K562 (cell line): ENCODE measurements around the gene ARRB2. TPM values are rescaled to one million over a fixed set of nuclear protein-coding genes. Genes with fewer than 3 reads are reported as not detected.

Experiments
- BACH1 ChIP-seq: fragments of 200-800 bp; sonication (Bioruptor generic); IDR thresholded peaks from 2 replicates; pipeline ENCODE4 v1.6.1; 2016; ENCODE audit warnings: missing genetic modification characterization, missing compliant biosample characterization
- CHD2 ChIP-seq: IDR thresholded peaks from 2 replicates; pipeline ENCODE4 v1.6.1; 2011; ENCODE audit warnings: low read depth, low read length
- DEAF1 ChIP-seq: fragments of 450-650 bp; formaldehyde crosslinking; IDR thresholded peaks from 2 replicates; pipeline ENCODE4 v1.4.0; 2020; ENCODE audit warnings: mild to moderate bottlenecking, moderate library complexity
- DNMT1 ChIP-seq: fragments of 450-650 bp; IDR thresholded peaks from 2 replicates; pipeline ENCODE4 v1.6.1; 2016; ENCODE audit warnings: antibody characterized with exemption, mild to moderate bottlenecking
- FUS ChIP-seq: fragments of 200-400 bp; formaldehyde crosslinking; optimal IDR thresholded peaks from 2 replicates; pipeline ENCODE3; 2017; ENCODE audit warnings: low read depth, low read length
- HBP1 ChIP-seq: fragments of 450-650 bp; formaldehyde crosslinking; IDR thresholded peaks from 2 replicates; pipeline ENCODE4 v1.4.0; 2022; ENCODE audit warnings: missing genetic modification characterization
- HNRNPK ChIP-seq: fragments of 200-400 bp; formaldehyde crosslinking; IDR thresholded peaks from one replicate; pipeline ENCODE4 v1.6.1; 2018; ENCODE audit warnings: mild to moderate bottlenecking, low read depth, low read length; ENCODE audit not compliant: poor library complexity, severe bottlenecking
- ILK ChIP-seq: fragments of 450-650 bp; IDR thresholded peaks from 2 replicates; pipeline ENCODE4 v1.6.1; 2016; ENCODE audit warnings: missing genetic modification characterization, low read depth, mild to moderate bottlenecking, missing compliant biosample characterization, moderate library complexity, borderline replicate concordance
- KAT7 ChIP-seq: sonication (generic); formaldehyde crosslinking; IDR thresholded peaks from 2 replicates; pipeline ENCODE4 v1.8.0; 2022; ENCODE audit warnings: missing genetic modification reagents, mild to moderate bottlenecking, borderline replicate concordance
- MBD2 ChIP-seq: sonication (generic); IDR thresholded peaks from 2 replicates; pipeline ENCODE4 v1.6.1; 2016; ENCODE audit warnings: low read depth, borderline replicate concordance
- SP2 ChIP-seq: IDR thresholded peaks from 2 replicates; pipeline ENCODE4 v1.6.1; 2011; ENCODE audit warnings: mild to moderate bottlenecking, low read depth, low read length, moderate library complexity; ENCODE audit not compliant: poor library complexity, severe bottlenecking; ENCODE audit errors: extremely low read depth
- SRSF9 ChIP-seq: fragments of 200-400 bp; formaldehyde crosslinking; IDR thresholded peaks from 2 replicates; pipeline ENCODE4 v1.6.1; 2017; ENCODE audit warnings: low read depth, low read length, borderline replicate concordance
- TGIF2 ChIP-seq: sonication (generic); formaldehyde crosslinking; IDR thresholded peaks from 2 replicates; pipeline ENCODE4 v1.8.1; 2022; ENCODE audit warnings: mild to moderate bottlenecking, missing genetic modification reagents, moderate library complexity
- USF2 ChIP-seq: sonication (generic); formaldehyde crosslinking; IDR thresholded peaks from 2 replicates; pipeline ENCODE4 v1.5.0; 2020; ENCODE audit warnings: missing genetic modification reagents
- ZBTB1 ChIP-seq: sonication (generic); formaldehyde crosslinking; IDR thresholded peaks from 2 replicates; pipeline ENCODE4 v1.8.1; 2023; ENCODE audit warnings: missing genetic modification reagents, low read depth, mild to moderate bottlenecking, borderline replicate concordance
- ZNF57 ChIP-seq: fragments of 450-650 bp; formaldehyde crosslinking; IDR thresholded peaks from 2 replicates; pipeline ENCODE4 v1.4.0; 2020; ENCODE audit warnings: mild to moderate bottlenecking, moderate library complexity
- ZNF583 ChIP-seq: fragments of 250-450 bp; sonication (Bioruptor Pico); IDR thresholded peaks from 2 replicates; pipeline ENCODE4 v1.4.0; 2020
- ZNF707 ChIP-seq: fragments of 250-450 bp; sonication (Bioruptor Pico); conservative IDR thresholded peaks from 2 replicates; pipeline ENCODE4 v1.8.0; 2022; ENCODE audit warnings: inconsistent platforms, mild to moderate bottlenecking, moderate library complexity
- ZNF79 ChIP-seq: fragments of 250-450 bp; sonication (Bioruptor Pico); IDR thresholded peaks from 2 replicates; pipeline ENCODE4 v1.4.0; 2020; ENCODE audit warnings: low read depth, mild to moderate bottlenecking, moderate library complexity
- polyA plus RNA-seq, 8 experiments: library from polyadenylated mRNA; depleted of rRNA in 4 of 8; stranded (reverse) in 5 of 8; unstranded in 3 of 8; fragments of >200 nt; fragmentation: Nextera tagmentation in 2 of 8; fragmentation: Illumina TruSeq in 1 of 8; extraction: Ambion mirVana in 2 of 8; extraction: Trizol in 1 of 8; gene quantifications; 2 replicates each; pipeline versions ENCODE4 v1.2.1 to v1.2.3, GENCODE V29; 2011 to 2014; ENCODE audit warnings: inconsistent platforms in 1 of 8, missing spikeins in 1 of 8
- total RNA-seq, 7 experiments: library from RNA; depleted of rRNA in 6 of 7; stranded (reverse); fragments of >200 nt in 6 of 7; fragmentation: Illumina TruSeq in 2 of 7; extraction: Trizol in 2 of 7; gene quantifications; 2 replicates each; pipeline versions ENCODE4 v1.2.1 to v1.2.3, GENCODE V29; 2011 to 2021; ENCODE audit warnings: low replicate concordance in 1 of 7
- TF ChIP-seq, protein P1 (sequence below), 3 experiments: fragments of 200-800 bp in 1 of 3; fragments of 250-450 bp in 1 of 3; fragments of 450-650 bp in 1 of 3; sonication (Bioruptor Pico) in 1 of 3; sonication (Bioruptor generic) in 1 of 3; formaldehyde crosslinking in 1 of 3; IDR thresholded peaks; 2 replicates each; pipeline versions ENCODE4 v1.6.1 to v1.8.0; 2016 to 2022; ENCODE audit warnings: mild to moderate bottlenecking in 2 of 3, missing genetic modification characterization in 2 of 3, missing compliant biosample characterization in 1 of 3, moderate library complexity in 1 of 3

The ARRB2 gene
- total and polyA plus RNA-seq, 9 of the 15 experiments (the other 6 are each of a cell fraction or from before 2014, with no cell fraction given) = 0.79 to 15.3 (median 8.8) TPM

GRCh38 chr17:4709794-4710692 lies at the start of gene ARRB2 (continued):
- TF ChIP-seq ZNF79 (CRISPR knock-in tag) (no peak), FUS (peak; percentile 36), ZNF57 (CRISPR knock-in tag) (no peak), ZNF707 (CRISPR knock-in tag) (no peak), DEAF1 (peak; percentile 72), ZBTB1 (CRISPR knock-in tag) (no peak), SRSF9 (no peak), HNRNPK (peak; percentile 20), ZNF583 (no peak), USF2 (CRISPR knock-in tag) (no peak), TGIF2 (CRISPR knock-in tag) (no peak), HBP1 (CRISPR knock-in tag) (no peak), KAT7 (CRISPR knock-in tag) (no peak), MBD2 (0 out of 2 replicates have a peak, but pooled peaks have one; percentile 24), ILK (tag) (no peak), SP2 (peak; percentile 49), BACH1 (tag) (no peak), CHD2 (no peak), DNMT1 (no peak)
- TF ChIP-seq, protein P1, sequence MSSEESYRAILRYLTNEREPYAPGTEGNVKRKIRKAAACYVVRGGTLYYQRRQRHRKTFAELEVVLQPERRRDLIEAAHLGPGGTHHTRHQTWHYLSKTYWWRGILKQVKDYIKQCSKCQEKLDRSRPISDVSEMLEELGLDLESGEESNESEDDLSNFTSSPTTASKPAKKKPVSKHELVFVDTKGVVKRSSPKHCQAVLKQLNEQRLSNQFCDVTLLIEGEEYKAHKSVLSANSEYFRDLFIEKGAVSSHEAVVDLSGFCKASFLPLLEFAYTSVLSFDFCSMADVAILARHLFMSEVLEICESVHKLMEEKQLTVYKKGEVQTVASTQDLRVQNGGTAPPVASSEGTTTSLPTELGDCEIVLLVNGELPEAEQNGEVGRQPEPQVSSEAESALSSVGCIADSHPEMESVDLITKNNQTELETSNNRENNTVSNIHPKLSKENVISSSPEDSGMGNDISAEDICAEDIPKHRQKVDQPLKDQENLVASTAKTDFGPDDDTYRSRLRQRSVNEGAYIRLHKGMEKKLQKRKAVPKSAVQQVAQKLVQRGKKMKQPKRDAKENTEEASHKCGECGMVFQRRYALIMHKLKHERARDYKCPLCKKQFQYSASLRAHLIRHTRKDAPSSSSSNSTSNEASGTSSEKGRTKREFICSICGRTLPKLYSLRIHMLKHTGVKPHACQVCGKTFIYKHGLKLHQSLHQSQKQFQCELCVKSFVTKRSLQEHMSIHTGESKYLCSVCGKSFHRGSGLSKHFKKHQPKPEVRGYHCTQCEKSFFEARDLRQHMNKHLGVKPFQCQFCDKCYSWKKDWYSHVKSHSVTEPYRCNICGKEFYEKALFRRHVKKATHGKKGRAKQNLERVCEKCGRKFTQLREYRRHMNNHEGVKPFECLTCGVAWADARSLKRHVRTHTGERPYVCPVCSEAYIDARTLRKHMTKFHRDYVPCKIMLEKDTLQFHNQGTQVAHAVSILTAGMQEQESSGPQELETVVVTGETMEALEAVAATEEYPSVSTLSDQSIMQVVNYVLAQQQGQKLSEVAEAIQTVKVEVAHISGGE (CRISPR knock-in tag; IDR thresholded peaks at IDR 0.05) = no peak
